NCI-H82 (cell line): ENCODE measurements around the gene PTGIS.
A peak's percentile ranks its signal among the peaks of the same experiment; 100 is the strongest.

Source experiments
- DNase-seq: peaks from one replicate; lab custom pipeline; 2025; lab: John Stamatoyannopoulos, UW

PTGIS gene

DNA sequence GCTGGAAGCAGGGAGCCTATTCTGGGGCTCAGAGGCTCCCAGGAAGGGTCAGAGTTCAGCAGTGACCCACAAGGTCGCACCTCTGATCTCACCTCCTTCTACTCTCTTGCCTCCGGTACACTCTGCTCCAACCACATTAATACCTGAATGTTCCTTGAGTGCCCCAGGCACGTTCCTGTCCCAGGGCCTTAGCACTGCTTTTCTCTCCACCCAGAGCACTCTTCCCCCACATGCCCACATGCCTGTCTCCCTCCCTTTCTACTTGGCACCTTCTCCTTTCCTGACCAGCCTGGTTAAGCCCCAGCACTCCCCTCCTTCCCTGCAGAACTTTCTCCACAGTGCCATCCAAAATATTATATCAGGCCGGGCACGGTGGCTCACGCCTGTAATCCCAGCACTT, 98.9 kb downstream of the PTGIS start:
- DNase-seq, result no peak

DNA sequence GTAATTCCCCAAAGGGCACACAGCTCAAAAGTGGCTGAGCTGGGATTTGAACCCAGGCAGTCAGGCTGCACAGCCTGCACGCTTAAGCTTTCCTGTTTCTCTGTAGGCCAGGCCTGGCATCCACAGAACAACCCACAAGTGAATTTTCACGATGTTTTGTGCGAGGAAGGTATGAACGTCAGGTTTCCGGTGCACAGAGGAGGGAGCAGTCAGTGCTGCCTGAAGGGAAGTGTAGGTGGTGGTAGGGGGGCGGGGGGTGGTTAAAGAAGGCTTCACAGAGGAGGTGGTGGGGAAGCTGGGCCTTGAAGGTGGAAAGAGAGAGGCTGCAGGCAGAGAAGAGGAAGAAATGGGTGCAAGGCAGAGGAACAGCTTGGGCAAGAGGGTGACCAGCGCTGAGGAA, 99.5 kb downstream of the PTGIS start:
- DNase-seq, result no peak

DNA sequence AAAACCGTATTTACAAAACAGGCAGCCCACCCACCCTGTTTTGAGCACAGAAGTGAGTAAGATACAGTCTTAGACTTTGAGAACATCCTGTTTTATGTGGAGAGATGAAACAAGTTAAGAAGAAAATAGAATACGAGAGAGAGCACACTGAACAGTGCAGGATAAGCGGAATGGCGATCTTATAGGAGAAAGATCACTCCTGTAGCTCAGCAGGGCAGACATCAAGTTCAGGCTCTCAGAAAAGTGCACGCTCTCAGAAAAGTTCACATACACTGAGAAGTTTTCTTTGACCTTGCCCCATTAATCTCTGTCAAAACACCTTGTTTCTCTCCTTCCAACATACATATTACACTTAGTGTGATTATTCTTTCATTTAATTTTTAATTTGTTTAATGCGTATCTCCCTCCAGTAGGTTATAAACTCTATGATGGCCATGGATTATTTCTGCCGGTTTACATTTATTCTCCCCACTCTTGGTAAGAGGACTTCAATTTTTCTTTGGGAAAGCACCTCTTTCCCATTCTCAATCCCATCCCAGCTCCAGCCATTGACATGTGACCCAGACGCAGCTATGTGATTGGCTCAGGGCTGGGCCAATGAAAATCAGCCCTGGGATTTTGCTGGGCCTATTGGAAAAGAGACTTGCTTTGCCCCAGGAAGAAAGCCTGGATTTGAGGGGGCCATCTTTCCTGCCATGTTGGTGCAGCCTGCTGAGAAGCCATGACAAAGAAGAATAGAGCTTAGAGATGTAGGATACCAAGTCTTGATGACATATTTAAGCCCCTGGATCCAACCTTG, 101.6 kb downstream of the PTGIS start:
- peak; percentile 25 for DNase-seq

DNA sequence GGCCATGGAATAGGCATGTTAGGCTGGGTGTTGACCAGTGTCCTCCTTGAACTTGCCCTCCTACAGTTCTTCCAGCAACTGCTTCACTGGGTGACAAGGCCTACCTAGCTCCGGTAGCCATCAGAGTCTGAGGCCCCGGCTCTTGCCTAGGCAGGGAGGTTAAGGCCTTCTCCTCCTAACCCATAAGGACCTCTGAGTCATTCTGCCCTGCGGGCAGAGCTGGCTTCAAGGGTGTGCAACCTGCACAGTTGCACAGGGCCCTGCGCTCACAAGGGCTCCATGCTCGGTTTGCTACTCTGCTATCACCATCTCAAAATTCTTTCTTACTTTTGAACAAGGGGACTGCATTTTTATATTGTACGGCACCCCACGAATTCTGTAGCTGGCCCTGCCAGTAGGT, 103.4 kb downstream of the PTGIS start:
- DNase-seq, result no peak

DNA sequence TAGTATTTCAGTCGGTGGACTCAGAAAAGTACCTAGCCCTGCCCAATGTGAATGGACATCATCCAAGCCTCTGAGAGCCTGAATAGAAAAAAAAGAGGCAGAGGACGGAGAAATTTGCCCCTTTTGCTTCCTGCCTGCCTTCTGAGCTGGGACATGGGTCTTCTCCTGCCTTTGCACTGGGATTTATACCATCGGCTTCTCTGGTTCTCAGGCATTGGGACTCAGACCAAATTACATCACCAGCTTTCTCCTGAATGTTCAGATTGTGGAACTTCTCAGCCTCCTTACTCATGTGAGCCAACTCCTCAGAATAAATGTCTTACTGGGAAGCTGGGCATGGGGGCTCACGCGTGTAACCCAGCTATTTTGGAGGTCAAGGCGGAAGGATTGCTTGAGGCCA, 105.3 kb downstream of the PTGIS start:
- DNase-seq, result no peak

DNA sequence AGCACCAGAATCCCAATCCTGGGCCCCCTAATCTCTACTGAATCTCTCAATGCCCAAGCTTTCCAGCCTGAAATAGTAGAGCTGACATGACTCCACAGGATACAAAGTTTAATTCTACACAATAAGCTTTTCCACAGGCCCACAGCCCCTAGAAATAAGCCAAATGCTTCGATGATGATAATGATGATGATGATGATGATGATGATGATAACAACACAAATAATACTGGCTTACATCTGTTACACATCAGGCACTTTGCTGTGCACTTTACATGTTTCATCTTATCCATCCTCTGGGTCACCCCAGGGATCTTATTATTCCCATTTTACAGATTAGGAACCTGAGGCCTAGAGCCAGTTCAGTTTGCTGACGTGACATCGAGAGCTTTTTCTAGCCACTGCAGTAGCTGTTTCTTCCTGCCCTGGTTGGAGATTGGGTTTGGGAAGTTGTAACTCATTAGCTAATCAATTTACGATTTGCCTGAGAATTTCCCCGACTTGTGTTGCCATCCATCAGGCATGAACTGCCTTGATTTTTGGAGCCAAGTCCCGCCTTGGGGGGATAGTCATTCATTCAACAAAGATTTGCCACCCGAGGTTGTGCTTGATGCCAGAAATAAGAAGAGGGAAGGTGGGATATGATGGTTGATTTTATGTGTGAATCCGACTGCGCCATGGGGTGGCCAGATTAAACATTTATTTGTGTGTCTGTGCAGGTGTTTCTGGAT, 105.9 kb downstream of the PTGIS start:
- no peak for DNase-seq

DNA sequence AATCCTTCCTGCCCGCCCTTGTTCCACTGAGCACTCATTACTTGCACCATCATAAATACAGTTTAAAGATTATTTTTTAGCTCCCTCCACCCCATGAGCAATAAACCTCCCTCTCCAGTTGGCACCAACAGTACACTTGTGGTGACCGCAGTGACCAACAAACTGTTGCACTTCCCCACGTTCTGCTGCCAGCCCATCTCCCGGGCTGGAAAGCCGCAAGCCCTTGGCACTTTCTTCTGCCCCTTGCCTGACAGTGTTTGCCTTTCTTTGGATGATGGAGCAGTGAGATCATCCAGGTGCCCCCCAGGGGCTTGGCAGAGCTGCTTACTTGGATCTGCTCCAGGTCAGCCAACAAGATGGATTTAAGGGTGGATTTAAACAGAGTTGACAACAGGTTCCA, 107.0 kb downstream of the PTGIS start:
- DNase-seq, result no peak

DNA sequence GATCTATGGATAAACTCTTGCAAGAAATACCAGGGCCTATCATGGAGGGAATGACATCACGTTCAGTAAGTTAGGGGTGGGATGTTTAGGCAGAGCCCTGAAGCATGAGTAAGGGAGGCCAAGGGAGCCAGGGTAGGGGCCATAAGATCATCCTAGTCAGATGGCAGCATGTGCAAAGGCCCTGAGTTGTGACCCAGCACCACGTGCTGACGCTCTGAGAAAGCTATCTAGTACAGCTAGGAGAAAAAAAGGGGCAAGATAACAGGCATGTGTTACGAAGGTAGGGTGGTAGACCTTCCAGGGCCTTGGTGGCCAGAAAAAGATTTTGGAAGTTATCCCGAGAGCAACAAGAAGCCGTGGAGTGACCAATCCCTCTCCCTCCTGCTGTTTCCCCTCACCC, 107.8 kb downstream of the PTGIS start:
- no peak for DNase-seq

DNA sequence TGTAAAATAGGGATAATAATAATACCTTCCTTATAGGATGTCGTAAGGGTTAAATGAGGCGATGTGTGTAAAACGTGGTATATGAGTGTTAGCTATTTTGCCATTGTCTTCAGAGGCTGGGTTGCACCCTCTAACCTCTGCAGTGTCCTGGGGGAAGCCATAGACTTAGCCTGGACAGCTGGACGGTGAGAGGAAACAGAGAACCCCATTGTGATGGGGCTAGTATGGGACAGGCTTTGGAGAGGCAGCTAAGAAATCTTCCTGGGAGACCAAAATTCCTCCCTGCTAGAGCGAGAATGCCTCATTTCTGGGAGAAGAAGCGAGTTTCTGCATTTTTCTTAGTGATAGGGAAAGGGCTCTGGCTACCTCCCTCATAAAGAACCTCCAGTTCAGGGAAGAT, 108.3 kb downstream of the PTGIS start:
- DNase-seq, result no peak

DNA sequence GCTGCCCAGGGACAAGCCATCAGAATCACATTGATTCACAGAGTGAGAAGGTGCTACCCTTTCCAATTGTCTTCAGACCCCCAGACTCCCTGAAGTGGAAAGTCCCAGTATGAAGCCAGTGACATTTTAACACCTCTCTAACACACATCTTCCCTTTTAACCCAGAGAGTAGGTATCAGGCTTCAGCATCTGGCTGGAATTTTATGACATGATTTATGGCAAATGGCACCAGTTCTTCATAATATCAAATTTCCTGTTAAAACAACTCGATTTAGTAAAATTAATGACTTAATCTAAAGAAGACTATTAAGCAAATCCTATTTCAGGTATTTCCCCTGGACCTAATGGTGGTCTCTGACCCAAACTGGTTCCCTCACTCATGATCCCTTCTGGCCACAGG, 110.5 kb downstream of the PTGIS start:
- DNase-seq, result no peak

DNA sequence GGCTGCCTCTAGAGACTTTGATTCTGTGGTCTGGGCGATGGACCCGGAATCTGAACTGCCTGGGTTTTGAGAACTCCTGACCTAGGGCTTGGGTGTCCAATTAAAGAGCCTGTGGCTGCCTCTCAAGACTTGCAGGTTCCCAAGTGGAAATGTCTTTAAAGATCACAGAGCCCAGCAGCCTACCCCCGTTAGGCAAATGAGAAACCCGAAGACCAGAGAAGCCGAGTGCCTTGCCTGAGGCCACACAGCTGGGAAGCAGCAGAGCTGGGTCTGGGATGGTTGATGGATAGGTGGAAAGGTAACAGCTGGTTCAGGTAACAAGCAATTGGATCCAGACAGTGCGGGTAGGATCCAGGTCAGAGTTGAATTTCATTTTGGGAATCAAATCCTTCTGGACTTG, 111.3 kb downstream of the PTGIS start:
- DNase-seq, result no peak

DNA sequence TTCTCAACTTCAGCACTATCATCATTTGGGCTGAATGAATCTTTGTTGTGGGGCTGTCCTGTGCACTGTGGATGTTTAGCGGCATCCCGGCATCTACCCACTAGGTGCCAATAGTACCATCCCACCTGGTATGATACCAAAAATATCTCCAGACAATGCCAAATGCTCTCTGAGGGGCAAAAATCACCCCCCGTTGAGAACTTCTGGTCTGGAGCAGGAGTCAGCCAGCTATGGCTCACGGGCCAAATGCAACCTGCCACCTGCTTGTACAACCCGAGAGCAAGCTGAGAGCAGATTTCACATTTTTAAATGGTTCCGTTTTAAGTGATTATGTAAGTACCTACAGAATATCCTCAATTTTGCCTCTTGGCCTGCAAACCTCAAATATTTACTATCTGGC, 112.2 kb downstream of the PTGIS start:
- DNase-seq, result no peak
